Right lobe of liver (tissue), 4 donors: Measurements from ENCODE around the gene NOS3.
"Not testable (repeated sequence)": the region's sequence is repeated elsewhere in the genome, so short reads cannot be mapped to it uniquely, and the experiment has no call there.

Experiments used
- CTCF ChIP-seq, 4 donors: fragments of 200-600 bp in 3 of 4; fragments of 450-650 bp in 1 of 4; IDR thresholded peaks; one replicate each; pipeline versions ENCODE4 v1.5.1 to v1.8.0; 2016 to 2022; ENCODE audit warnings: antibody characterized with exemption in 4 of 4, mild to moderate bottlenecking in 2 of 4
- POLR2A ChIP-seq: fragments of 450-650 bp; IDR thresholded peaks from one replicate; pipeline ENCODE4 v1.6.1; 2017; ENCODE audit warnings: antibody characterized with exemption, mild to moderate bottlenecking
- donor health status: DM: no; HTN: no; CAD: no.
- donor health status: DM: no; HTN: no; CAD: no.
- donor health status: DM: no; HTN: yes; CAD: no.

GRCh38 chr7:151027728-151028130 is 36.9 kb downstream of the NOS3 start:
- TF ChIP-seq CTCF (IDR thresholded peaks at IDR 0.05); POLR2A: not testable (repeated sequence)
